ENCODE data around the gene REC8. TPM values are rescaled to one million over a fixed set of nuclear protein-coding genes. Genes with fewer than 3 reads are reported as not detected.

The REC8 gene
- total and polyA plus RNA-seq, 10 of the 15 experiments (the other 5 are each of a cell fraction or from before 2014, with no cell fraction given), result 4.2 to 76.9 (median 29.1) TPM

GRCh38 chr14:24185741-24186140 is 13.9 kb downstream of the REC8 start:
- WGBS (ENCODE audit: insufficient coverage, insufficient replicate concordance, low lambda C conversion rate, missing lambda C conversion rate), result 93% methylated on average over 9 of the region's 11 CpGs
- H3K79me2 ChIP-seq (ENCODE audit: control insufficient read depth, insufficient read depth, low read length), result peaks cover 20% of the 10 kb centered on the region
- ChIA-PET POLR2A (no interaction called here), SMC1A (ENCODE audit: uncharacterized antibody, unreplicated experiment) (interaction anchor here (1.5 kb wide), 1 partner anchor 11 kb away, joined by 3 read pairs; no protein-coding TSS in a partner anchor), RAD21 (ENCODE audit: unreplicated experiment) (no interaction called here), CTCF (no interaction called here)
- no peak overlapping the region for H3K4me3 ChIP-seq
- TF ChIP-seq ZNF274 (IDR thresholded peaks at IDR 0.05; ENCODE audit: insufficient read depth, insufficient read length), result no peak
- intact Hi-C loops (cut with micrococcal nuclease; ENCODE audit: unreplicated experiment) (no loop called here), in situ Hi-C loops (cut with MboI) (no loop called here)
- no TSS peak for BruUV-seq (replicated peaks)
- DNase-seq (ENCODE audit: low read depth, low spot score), result no peak
- H3K4me2 ChIP-seq (ENCODE audit: control insufficient read depth, insufficient read depth), result no peak overlapping the region
- no peak for FAIRE-seq
- H3K36me3 ChIP-seq (ENCODE audit: control insufficient read depth in 2 of 2, insufficient read depth in 2 of 2, low read length in 1 of 2), result peaks cover 17 to 38% of the 10 kb centered on the region in 2 experiments
- 0 out of 2 replicates have a peak, but pooled peaks cover 4% of the 10 kb centered on the region for H3K4me1 ChIP-seq (ENCODE audit: control insufficient read depth, insufficient read depth, low read length)
- H3K27ac ChIP-seq (ENCODE audit: control insufficient read depth, insufficient read depth), result no peak overlapping the region
- ATAC-seq, result no peak
- H3K9me3 ChIP-seq (replicated peaks; ENCODE audit: control insufficient read depth, insufficient read depth, low read length), result no peaks in the 10 kb centered on the region
- no peaks in the 10 kb centered on the region for H4K20me1 ChIP-seq (ENCODE audit: control insufficient read depth, insufficient read depth)
- H2AFZ ChIP-seq (ENCODE audit: control insufficient read depth, low read depth, low read length), result no peak overlapping the region
- H3K9ac ChIP-seq (ENCODE audit: control insufficient read depth, insufficient read depth, low read length), result no peak overlapping the region
- H3K27me3 ChIP-seq (replicated peaks in 1 of 2; ENCODE audit: control insufficient read depth in 2 of 2, insufficient read depth in 2 of 2, low read length in 1 of 2), result no peaks in the 10 kb centered on the region

- in situ Hi-C loops (cut with MboI) (no loop called here), intact Hi-C loops (cut with micrococcal nuclease; ENCODE audit: unreplicated experiment) (no loop called here)
- Histone ChIP-seq H3K4me1 (ENCODE audit: control insufficient read depth, insufficient read depth, low read length) (0 out of 2 replicates have a peak, but pooled peaks cover 4% of the 10 kb centered on the region), H3K27ac (ENCODE audit: control insufficient read depth, insufficient read depth) (no peak overlapping the region), H3K79me2 (ENCODE audit: control insufficient read depth, insufficient read depth, low read length) (peaks cover 20% of the 10 kb centered on the region), H3K27me3 (replicated peaks in 1 of 2; ENCODE audit: control insufficient read depth in 2 of 2, insufficient read depth in 2 of 2, low read length in 1 of 2) (no peaks in the 10 kb centered on the region), H3K9ac (ENCODE audit: control insufficient read depth, insufficient read depth, low read length) (no peak overlapping the region; the same call in 1 of the 2 replicates), H3K36me3 (ENCODE audit: control insufficient read depth in 2 of 2, insufficient read depth in 2 of 2, low read length in 1 of 2) (peaks cover 17 to 28% of the 10 kb centered on the region in 2 experiments), H3K9me3 (replicated peaks; ENCODE audit: control insufficient read depth, insufficient read depth, low read length) (no peaks in the 10 kb centered on the region), H3K4me2 (ENCODE audit: control insufficient read depth, insufficient read depth) (peak overlapping the region; percentile 78; the same call in 1 of the 2 replicates), H4K20me1 (ENCODE audit: control insufficient read depth, insufficient read depth) (no peaks in the 10 kb centered on the region), H2AFZ (ENCODE audit: control insufficient read depth, low read depth, low read length) (no peak overlapping the region), H3K4me3 (no peak overlapping the region)
- no peak for FAIRE-seq
- ChIA-PET SMC1A (ENCODE audit: uncharacterized antibody, unreplicated experiment) (interaction anchor here (1.6 kb wide), 1 partner anchor 84 kb away, joined by 3 read pairs; the partner anchor contains the start of gene RABGGTA), RAD21 (ENCODE audit: unreplicated experiment) (interaction anchor here (1.1 to 2.8 kb wide), 3 partner anchors 26 to 111 kb away, joined by 3 to 13 read pairs (median 9); partner anchors contain the start of gene IRF9), POLR2A (interaction anchor here (1.0 to 3.0 kb wide), 4 partner anchors 9 to 56 kb away, joined by 3 to 28 read pairs (median 13); partner anchors contain the start of genes CHMP4A, IRF9, TINF2 and TM9SF1), CTCF (interaction anchor here (0.8 to 1.1 kb wide), 3 partner anchors 26 to 121 kb away, joined by 3 read pairs; partner anchors contain the start of genes CIDEB and IRF9)
- BruUV-seq (replicated peaks), result no TSS peak
- WGBS (ENCODE audit: insufficient coverage, insufficient replicate concordance, low lambda C conversion rate, missing lambda C conversion rate), result 90% methylated on average over 10 of the region's 10 CpGs
- ATAC-seq, result no peak
- DNase-seq (ENCODE audit: low read depth, low spot score), result no peak
- TF ChIP-seq SPI1 (IDR thresholded peaks at IDR 0.05; ENCODE audit: borderline replicate concordance, insufficient read depth, low read depth, low read length) (no peak), MEF2A (IDR thresholded peaks at IDR 0.05; ENCODE audit: insufficient read depth, low read depth, low read length) (no peak), POLR2AphosphoS2 (IDR thresholded peaks at IDR 0.05; ENCODE audit: low read depth, low read length) (no peak), HCFC1 (IDR thresholded peaks at IDR 0.05; ENCODE audit: low read length) (no peak), IRF4 (IDR thresholded peaks at IDR 0.05; ENCODE audit: low read depth, low read length) (no peak), KDM1A (IDR thresholded peaks at IDR 0.05; ENCODE audit: borderline replicate concordance) (no peak), SIN3A (IDR thresholded peaks at IDR 0.05; ENCODE audit: low read depth, low read length) (no peak)
- TF ChIP-seq, protein P1, sequence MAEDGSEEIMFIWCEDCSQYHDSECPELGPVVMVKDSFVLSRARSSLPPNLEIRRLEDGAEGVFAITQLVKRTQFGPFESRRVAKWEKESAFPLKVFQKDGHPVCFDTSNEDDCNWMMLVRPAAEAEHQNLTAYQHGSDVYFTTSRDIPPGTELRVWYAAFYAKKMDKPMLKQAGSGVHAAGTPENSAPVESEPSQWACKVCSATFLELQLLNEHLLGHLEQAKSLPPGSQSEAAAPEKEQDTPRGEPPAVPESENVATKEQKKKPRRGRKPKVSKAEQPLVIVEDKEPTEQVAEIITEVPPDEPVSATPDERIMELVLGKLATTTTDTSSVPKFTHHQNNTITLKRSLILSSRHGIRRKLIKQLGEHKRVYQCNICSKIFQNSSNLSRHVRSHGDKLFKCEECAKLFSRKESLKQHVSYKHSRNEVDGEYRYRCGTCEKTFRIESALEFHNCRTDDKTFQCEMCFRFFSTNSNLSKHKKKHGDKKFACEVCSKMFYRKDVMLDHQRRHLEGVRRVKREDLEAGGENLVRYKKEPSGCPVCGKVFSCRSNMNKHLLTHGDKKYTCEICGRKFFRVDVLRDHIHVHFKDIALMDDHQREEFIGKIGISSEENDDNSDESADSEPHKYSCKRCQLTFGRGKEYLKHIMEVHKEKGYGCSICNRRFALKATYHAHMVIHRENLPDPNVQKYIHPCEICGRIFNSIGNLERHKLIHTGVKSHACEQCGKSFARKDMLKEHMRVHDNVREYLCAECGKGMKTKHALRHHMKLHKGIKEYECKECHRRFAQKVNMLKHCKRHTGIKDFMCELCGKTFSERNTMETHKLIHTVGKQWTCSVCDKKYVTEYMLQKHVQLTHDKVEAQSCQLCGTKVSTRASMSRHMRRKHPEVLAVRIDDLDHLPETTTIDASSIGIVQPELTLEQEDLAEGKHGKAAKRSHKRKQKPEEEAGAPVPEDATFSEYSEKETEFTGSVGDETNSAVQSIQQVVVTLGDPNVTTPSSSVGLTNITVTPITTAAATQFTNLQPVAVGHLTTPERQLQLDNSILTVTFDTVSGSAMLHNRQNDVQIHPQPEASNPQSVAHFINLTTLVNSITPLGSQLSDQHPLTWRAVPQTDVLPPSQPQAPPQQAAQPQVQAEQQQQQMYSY (CRISPR knock-in tag; IDR thresholded peaks at IDR 0.05), result no peak
- TF ChIP-seq, protein P2, sequence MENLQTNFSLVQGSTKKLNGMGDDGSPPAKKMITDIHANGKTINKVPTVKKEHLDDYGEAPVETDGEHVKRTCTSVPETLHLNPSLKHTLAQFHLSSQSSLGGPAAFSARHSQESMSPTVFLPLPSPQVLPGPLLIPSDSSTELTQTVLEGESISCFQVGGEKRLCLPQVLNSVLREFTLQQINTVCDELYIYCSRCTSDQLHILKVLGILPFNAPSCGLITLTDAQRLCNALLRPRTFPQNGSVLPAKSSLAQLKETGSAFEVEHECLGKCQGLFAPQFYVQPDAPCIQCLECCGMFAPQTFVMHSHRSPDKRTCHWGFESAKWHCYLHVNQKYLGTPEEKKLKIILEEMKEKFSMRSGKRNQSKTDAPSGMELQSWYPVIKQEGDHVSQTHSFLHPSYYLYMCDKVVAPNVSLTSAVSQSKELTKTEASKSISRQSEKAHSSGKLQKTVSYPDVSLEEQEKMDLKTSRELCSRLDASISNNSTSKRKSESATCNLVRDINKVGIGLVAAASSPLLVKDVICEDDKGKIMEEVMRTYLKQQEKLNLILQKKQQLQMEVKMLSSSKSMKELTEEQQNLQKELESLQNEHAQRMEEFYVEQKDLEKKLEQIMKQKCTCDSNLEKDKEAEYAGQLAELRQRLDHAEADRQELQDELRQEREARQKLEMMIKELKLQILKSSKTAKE (IDR thresholded peaks at IDR 0.05; ENCODE audit: low read depth, poor library complexity, severe bottlenecking), result no peak
Observed at GRCh38 chr14:24186831-24187538, 15.1 kb downstream of the REC8 start.
